ENCODE results near the gene LMF1.
A peak's percentile ranks its signal among the peaks of the same experiment; 100 is the strongest.
"Not testable (repeated sequence)": the region's sequence is repeated elsewhere in the genome, so short reads cannot be mapped to it uniquely, and the experiment has no call there.

Gene LMF1

DNA sequence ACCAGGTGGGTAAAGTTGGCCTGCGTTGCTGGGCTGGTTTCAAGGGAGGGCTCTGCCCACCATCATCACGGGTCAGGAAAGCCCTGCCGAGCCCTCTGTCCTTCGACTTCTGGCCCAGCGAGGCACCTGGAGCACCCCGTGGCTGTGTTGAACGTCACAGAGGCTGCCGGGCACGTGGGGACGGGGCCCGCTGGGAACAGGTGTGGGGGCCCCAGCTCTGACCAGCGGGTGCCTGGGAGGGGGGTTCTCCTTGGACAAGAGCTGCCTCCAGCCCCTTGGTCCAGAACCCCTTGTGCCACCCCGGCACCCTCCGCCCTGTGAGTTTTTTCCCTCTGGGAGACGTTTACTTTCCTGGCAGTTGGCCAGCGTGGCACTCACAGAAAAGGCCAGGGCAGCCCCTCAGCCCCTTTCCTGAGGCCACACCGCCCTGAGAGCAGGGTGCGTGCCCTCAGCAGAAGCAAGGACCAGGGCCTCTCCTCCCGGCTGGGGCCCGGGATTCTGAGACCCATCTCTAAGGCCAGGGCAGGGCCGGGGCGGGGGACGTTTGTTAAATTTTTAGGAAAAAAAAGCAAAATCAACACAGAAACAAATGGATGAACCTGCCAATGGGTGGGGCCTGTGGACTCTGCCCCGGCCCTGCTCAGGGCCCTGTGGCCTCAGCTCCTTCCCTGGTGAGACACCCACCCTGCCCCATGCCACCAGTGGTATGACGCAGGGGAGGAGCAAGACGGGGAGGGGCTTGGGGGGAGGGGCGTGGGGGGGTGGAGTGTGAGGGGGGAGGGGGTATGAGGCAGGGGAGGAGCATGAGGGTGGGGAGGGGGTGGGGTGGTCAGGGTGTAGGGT, 139.0 kb downstream of the LMF1 start:
- no peak for DNase-seq
- in situ Hi-C loops (cut with MboI; ENCODE audit: low pct_unique_long_range_greater_than_20kb, low sequenced_read_pairs) = no loop called here

DNA sequence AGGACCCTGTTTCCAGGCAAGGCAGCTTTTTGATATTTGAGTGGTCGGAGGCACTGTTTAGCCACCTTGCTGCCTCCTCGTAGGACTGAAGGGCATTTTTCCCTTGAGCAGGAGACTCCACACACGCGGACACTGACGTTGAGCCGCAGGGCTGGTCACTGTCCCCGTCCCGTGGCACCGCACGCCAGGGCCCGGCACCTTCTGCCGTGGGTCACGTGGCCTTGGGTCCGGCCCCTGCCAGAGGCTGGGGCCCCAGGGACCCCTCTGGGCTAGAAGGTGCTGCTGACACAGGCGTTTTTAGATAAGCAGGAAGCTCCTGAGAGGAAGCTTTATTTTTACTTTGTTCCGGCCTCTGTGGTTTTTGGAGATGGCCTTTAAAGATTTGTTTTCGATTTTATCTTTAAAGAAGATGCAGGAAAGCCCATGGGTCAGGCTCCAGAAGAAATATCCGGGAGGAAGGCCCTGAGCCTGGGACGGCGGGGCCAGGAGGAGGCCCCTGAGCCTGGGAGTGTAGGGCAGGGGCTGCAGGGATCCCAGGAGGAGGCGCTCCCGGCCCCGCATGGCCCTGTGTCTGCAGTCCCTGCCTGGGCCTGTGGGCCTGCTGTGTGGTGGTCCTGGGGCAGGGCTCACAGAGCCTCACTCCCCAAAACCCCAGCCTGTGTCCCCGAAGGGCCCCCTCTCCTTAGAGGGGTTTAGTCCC, 139.8 kb downstream of the LMF1 start:
- no peak for DNase-seq
- in situ Hi-C loops (cut with MboI; ENCODE audit: low pct_unique_long_range_greater_than_20kb, low sequenced_read_pairs) = no loop called here

DNA sequence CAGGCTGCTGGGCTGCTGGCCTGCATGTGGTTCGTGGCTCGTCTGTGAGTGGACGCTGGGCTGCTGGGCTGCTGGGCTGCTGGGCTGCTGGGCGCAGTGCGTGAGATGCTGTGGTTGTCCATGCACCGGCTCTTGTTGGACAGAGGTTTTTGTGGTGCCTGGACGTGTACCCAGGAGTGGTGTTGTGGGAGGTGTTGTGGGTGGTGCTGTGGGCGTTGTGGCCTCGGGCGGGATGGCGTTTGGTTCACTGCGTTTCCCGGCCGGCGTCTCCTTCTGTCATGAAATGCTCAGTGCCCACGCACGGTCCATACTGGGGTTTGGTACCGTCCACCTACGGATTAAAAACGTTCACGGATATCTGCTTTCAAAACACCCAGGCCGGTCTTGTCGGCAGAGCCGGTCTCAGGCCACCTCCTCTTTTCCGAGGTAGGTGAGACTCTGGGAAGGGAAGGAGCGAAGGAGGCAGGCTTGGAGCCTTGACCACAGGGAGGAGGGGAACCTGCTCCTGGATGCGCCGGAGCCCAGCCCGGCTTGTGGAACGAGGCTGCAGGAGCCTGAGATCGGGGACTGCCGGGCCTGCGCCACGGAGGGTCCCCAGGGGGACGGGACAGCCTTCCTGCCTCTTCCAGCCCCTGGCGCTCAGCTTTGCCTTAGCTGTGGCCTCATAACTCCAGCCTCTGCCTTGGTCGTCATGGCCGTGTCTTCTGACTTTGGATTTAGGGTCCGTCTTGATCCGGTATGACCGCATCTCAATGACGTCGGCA, 140.5 kb downstream of the LMF1 start:
- in situ Hi-C loops (cut with MboI; ENCODE audit: low pct_unique_long_range_greater_than_20kb, low sequenced_read_pairs) = no loop called here
- no peak for DNase-seq

DNA sequence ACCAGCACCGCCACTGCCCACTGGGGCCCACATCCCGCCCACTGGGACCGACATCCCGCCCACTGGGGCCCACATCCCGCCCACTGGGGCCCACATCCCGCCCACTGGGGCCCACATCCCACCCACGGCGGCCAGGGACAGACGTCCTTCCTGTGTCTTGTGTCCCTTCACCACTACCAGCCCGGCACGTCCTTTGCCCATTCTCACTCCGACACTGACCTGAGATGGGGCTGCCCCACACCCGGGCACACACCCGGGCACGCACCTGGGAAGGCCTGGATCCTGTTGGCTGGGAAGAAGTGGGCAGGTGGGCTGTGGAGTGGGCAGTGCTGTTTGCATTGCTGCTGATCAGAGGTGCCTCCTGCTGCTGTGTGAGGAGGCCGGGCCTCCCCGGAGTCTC, 141.9 kb downstream of the LMF1 start:
- DNase-seq = no peak
- in situ Hi-C loops (cut with MboI; ENCODE audit: low pct_unique_long_range_greater_than_20kb, low sequenced_read_pairs) = no loop called here

DNA sequence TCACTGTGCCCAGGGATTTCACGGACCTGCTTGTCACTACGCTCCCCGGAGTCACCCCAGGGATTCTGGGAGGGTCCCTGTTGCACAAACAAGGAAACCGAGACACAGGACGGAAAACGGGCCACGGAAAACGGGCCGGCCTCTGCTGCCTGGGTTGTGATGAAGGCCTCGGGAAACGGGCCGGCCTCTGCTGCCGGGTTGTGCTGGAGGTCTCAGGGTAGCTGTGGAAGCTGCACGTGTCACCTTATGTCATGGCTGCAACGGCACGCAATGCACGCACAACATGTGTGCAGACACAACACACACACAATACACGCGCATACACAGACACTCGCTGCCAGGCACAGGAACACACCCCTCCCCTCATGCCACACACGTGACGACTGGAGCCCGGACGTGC, 143.3 kb downstream of the LMF1 start:
- in situ Hi-C loops (cut with MboI; ENCODE audit: low pct_unique_long_range_greater_than_20kb, low sequenced_read_pairs) = no loop called here
- DNase-seq = no peak

DNA sequence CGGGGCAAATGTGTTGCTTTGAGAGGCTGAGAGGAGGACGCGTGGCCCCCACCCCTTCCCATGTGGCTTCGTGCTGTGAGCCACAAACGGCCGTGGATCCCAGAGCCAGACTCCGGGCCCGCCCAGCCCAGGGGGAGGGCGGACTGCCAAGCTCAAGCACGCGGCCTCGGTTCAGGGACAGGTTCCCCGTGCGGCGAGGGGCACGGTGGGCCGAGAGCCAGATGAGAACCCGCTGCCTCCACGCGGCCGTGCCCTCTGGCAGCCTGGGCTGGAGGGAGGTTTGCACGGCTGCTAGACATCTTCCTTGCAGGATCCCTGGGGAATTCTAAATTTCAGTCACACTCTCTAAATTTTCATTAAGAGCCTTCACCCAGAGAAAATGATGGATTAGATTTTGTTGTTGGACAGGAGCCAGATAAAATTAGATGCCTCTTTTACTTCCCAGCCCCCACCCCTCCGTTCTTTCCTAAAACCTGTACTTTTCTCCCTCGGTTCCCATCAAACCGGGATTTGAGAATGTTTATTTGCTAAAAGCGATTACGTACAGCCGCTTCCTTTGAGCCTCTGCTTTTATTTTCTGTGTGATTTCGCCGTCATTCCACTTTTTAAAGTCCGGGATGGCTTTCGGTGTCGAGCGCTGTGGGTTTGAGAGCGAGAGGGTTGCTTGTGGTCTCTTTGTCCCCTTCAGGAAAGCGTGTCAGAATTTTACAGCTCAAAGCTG, 145.3 kb downstream of the LMF1 start:
- no peak for DNase-seq

DNA sequence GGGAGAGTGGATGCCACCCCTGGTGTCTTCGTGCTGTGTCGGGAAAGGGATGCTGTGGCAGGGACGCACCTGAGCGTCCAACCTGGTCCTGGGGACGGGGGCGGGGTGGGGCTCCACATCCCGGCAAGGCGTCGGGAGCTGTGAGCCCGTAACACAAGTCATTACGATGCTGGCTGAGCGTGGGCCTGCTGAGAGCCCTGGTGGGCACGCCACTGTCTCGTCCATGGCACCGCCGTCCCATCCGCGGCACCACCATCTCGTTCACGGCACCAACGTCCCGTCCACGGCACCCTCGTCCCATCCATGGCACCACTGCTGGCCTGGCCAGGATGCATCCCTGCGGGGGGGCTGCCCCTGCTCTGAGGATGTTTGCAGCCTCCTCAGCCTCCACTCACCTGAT, 146.2 kb downstream of the LMF1 start:
- in situ Hi-C loops (cut with MboI; ENCODE audit: low pct_unique_long_range_greater_than_20kb, low sequenced_read_pairs) = no loop called here
- DNase-seq = no peak

More for the DNA sequence above, 145.3 kb downstream of the LMF1 start:
- in situ Hi-C loops (cut with MboI; ENCODE audit: low pct_unique_long_range_greater_than_20kb, low sequenced_read_pairs) = no loop called here

DNA sequence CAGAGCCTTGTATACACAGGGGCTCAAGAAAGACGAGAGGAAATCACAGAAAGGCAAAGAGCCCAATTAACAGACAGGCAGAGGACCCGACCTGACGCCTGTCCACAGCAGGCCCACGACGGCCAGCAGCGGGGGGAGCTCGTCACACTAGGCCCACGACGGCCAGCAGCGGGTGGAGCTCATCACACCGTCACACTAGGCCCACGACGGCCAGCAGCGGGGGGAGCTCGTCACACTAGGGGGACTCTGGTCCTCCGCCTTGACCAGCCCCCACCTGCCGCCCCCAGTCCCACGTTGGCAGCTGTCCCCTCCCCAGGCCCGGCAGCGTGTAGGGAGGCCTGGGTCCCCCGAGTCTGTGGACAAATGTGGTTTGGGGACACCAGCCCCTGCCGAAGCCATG, 146.6 kb downstream of the LMF1 start:
- no peak for DNase-seq
- in situ Hi-C loops (cut with MboI; ENCODE audit: low pct_unique_long_range_greater_than_20kb, low sequenced_read_pairs) = no loop called here

DNA sequence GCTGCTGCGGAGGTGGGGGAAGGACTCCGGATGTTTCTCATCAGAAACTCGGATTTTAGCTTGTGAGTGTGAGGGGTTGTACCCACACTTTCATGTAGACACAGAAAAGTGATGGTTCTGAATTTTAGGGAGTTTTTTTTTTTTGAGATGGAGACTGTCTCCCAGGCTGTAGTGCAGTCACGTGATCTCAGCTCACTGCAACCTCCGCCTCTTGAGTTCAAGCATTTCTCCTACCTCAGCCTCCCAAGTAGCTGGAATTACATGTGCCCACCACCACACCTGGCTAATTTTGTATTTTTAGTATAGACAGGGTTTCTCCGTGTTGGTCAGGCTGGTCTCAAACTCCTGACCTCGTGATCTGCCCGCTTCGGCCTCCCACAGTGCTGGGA, 147.9 kb downstream of the LMF1 start:
- in situ Hi-C loops (cut with MboI; ENCODE audit: low pct_unique_long_range_greater_than_20kb, low sequenced_read_pairs) = no loop called here
- DNase-seq = no peak

DNA sequence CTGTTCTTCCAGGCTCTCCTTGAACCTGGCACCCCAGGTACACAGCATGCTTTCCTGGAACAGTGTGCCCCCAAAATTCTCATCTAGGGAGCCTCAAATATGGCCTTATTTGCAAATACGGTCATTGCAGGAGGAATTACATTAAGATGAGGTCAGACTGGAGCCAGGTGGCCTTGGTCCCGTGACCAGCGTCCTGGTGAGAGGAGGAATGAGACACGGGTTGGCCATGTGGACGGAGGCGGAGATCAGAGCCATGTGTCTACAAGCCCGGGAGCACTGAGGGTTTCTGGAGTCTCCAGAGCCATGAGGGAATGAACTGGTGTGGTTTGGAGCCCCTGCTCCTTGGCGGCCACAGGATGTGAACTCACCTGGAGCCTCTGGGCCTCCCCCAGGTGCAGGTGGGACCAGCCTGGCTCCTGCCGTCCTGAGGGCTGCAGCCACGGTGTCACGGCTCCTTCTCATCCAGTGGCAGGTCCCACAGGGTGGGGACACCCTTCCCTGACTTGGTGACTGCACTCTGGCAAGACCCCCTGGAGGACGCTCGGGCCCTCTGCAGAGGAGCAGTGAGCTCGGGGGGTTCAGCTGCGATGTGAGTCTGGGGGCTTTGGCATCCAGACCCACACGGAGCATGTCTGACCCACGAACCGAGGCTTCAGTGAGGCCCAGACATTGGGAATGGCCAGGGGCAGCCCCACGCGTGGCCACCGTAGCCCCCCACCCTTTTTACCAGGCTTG, 148.4 kb downstream of the LMF1 start:
- DNase-seq = no peak
- in situ Hi-C loops (cut with MboI; ENCODE audit: low pct_unique_long_range_greater_than_20kb, low sequenced_read_pairs) = no loop called here

DNA sequence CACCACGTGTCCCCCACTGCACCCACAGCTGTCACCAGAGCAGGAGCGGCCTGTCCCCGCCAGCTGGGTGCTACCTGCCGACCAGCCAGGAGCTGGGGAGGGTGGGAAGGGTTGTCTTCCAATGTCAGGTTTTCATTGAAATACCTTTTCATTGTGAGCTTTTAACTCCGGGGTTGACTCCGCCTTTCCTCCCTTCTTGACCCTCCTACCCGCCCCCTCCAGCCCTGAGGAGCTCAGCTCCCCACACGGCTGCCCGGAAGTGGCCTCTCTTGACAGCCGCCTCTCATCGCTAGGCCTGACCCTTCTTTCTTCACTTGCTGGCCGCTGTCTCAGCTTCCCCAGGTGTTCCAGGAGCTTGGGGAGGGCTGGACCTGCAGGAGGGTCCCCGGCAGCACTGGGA, 149.0 kb downstream of the LMF1 start:
- in situ Hi-C loops (cut with MboI; ENCODE audit: low pct_unique_long_range_greater_than_20kb, low sequenced_read_pairs) = no loop called here
- no peak for DNase-seq

DNA sequence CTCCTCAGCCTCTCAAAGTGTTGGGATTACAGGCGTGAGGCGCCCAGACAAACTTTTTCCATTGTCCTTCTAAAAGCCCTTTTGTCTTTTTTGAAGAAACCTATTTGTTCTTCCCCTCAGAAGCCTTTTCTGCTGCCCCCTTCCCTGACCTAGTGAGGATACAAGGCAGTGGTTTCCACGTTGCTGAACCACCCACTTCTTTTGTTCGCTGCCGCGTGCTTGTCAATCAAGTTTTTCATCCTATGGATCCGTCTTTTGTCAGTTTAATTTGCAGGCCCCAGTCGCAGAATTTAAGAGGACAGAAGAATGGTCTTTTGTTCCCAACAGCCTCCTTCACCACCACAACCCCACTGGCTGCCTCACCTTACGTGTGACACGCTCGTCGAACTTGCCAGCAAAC, 150.0 kb downstream of the LMF1 start:
- no peak for DNase-seq
- in situ Hi-C loops (cut with MboI; ENCODE audit: low pct_unique_long_range_greater_than_20kb, low sequenced_read_pairs) = no loop called here

DNA sequence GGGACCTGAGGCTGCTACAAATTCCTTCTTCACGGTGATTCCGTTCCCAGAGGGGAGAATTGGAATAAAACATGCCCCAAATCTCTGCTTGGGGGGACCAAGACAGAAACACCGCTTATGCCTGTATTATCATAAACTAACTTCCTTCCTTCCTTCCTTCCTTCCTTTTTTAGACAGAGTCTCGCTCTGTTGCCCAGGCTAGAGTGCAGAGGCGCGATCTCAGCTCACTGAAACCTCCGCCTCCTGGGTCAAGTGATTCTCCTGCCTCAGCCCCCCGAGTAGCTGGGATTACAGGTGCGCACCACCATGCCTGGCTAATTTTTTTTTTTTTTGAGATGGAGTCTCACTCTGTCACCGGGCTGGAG, 150.8 kb downstream of the LMF1 start:
- in situ Hi-C loops (cut with MboI; ENCODE audit: low pct_unique_long_range_greater_than_20kb, low sequenced_read_pairs); DNase-seq: not testable (repeated sequence)

DNA sequence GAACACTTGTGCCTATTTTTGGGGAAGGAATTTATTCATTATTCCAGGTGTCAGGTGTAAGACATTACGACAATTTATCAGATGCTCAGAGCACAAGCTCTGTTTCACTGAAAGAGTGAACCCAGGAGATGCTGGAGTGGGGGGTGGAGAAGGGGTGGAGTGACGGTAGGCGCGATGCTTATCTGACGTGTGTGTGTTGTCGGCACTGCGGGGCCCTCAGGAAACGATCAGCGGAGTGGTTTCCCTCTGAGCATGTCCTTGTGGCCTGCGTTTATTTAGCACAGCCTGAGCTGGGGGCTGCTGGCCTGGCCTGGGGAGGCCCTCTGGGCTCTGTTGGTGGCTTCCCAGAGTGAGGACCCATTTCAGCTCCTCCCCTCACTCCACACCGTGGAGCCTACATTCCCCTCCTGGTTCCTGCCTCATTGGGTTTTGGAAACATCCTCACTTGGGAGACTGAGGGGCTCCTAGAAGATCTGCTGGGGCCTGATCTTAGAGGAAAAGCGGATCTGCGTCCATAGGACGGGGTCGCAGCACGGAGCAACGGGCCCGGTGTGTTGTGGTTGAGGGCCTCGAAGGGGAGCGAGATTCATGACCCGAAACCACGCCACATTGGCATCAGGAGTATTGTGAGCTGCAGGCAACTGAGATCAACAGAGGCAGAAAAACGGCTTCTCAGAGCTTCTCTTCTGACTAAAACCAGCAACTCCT, 151.3 kb downstream of the LMF1 start:
- DNase-seq = peak; percentile 60
- in situ Hi-C loops (cut with MboI; ENCODE audit: low pct_unique_long_range_greater_than_20kb, low sequenced_read_pairs) = no loop called here

DNA sequence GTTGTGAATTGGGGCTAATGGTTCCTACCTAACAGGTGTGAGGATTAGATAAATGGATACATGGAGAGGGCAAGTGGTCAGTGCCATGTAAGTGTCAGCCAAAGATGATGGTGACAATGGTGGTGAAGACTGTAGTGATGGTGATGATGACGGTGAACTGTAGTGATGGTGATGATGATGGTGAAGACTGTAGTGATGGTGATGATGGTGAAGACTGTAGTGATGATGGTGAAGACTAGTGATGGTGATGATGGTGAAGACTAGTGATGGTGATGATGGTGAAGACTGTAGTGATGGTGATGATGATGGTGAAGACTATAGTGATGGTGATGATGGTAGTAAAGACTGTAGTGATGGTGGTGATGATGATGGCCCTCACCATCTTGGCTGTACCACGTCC, 152.2 kb downstream of the LMF1 start:
- no peak for DNase-seq
- in situ Hi-C loops (cut with MboI; ENCODE audit: low pct_unique_long_range_greater_than_20kb, low sequenced_read_pairs) = no loop called here

DNA sequence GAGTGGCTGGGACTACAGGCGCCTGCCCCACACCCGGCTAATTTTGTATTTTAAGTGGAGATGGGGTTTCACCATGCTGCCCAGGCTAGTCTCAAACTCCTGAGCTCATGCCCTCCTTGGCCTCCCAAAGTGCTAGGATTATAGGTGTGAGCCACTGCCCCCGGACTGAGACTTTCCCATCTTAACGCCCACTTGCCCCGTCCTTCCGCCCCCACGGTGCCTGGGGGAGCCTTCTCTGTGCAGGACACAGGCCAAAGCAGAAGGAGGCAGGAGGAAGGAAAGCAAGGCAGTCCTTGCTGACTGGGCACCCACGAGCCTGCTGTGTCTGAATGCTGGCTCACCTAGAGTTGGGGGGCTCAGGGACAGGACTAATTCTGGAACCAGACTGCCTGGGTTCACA, 152.7 kb downstream of the LMF1 start:
- no peak for DNase-seq
- in situ Hi-C loops (cut with MboI; ENCODE audit: low pct_unique_long_range_greater_than_20kb, low sequenced_read_pairs) = no loop called here

DNA sequence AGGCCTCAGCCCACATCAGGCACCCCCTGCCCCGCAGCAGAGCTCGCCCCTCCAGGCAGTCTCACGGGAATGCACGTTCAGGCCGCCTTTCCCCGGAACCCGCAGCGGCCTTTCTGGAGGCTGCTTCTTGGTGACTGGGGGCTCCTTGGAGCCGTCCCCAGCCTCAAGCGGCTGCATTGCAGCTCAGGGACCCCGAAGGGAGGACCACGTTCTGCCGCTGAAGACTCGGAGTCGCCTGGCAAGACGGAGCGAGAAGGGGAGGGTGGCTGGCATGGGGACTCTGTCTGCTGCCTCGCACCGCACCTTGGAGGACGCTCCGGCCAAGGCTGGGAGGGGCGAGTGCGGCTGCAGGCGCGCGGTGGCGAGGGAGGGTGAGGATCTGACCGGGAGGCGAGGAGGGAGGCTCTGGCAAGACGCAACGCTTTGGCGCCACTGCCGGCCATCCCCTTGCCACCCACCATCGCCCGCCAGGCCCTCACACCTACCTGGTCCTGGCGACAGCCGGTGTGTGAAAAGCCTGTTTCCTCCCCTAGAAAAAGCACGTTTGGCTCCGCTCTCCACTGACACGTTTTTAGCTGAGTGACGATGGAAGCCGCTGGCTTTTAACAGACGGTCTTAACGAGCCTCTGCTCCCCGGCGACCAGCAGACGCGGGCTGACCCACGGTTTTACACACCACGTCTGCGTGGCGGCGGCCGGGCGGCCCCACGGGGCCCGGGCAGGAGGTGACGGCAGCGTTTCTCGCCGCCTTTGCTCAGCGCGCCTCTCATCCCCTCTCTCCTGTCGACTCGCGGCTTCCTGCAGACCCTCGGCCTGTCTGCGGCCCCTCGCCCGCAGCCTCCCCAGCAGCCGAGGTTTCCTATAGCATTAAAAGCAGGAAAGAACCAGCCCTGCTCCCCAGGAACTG, 153.5 kb downstream of the LMF1 start:
- in situ Hi-C loops (cut with MboI; ENCODE audit: low pct_unique_long_range_greater_than_20kb, low sequenced_read_pairs) = no loop called here
- no peak for DNase-seq

Measured in KBM-7 (cell line).